HEK293T (cell line): ENCODE data around the gene TMC5.

Source experiments
- CTCF ChIA-PET: fragments of 350-600 bp; formaldehyde crosslinking; extraction: SDS; loops from one replicate; lab custom pipeline; 2021; ENCODE audit warnings: antibody characterized with exemption, inconsistent platforms; lab: Yijun Ruan, JAX
- POLR2A ChIA-PET: fragments of 350-600 bp; formaldehyde crosslinking; extraction: SDS; loops from one replicate; lab custom pipeline; 2020; ENCODE audit warnings: antibody characterized with exemption, inconsistent platforms; lab: Yijun Ruan, JAX
- DNase-seq: peaks from one replicate; pipeline ENCODE4 v3.0.0; 2012; ENCODE audit warnings: mixed read lengths; ENCODE audit errors: extremely low spot score
- ARNT ChIP-seq: fragments of 450-650 bp; IDR thresholded peaks from 2 replicates; pipeline ENCODE4 v1.6.1; 2017; ENCODE audit warnings: mild to moderate bottlenecking
- BHLHE40 ChIP-seq: fragments of 450-650 bp; IDR thresholded peaks from 2 replicates; pipeline ENCODE4 v1.6.1; 2016; ENCODE audit warnings: mild to moderate bottlenecking, moderate library complexity, borderline replicate concordance
- CTBP1 ChIP-seq: fragments of 450-650 bp; IDR thresholded peaks from 2 replicates; pipeline ENCODE4 v1.6.1; 2016; ENCODE audit warnings: borderline replicate concordance
- ELF4 ChIP-seq: fragments of 450-650 bp; IDR thresholded peaks from 2 replicates; pipeline ENCODE4 v1.6.1; 2017; ENCODE audit warnings: antibody characterized with exemption
- FOXA1 ChIP-seq: fragments of 450-650 bp; IDR thresholded peaks from 2 replicates; pipeline ENCODE4 v1.6.1; 2016; ENCODE audit warnings: mild to moderate bottlenecking
- FOXK2 ChIP-seq: fragments of 450-650 bp; IDR thresholded peaks from 2 replicates; pipeline ENCODE4 v1.6.1; 2016; ENCODE audit warnings: mild to moderate bottlenecking
- FOXM1 ChIP-seq: fragments of 450-650 bp; IDR thresholded peaks from 2 replicates; pipeline ENCODE4 v1.6.1; 2017; ENCODE audit warnings: mild to moderate bottlenecking, borderline replicate concordance
- HDGF ChIP-seq: fragments of 450-650 bp; IDR thresholded peaks from 2 replicates; pipeline ENCODE4 v1.6.1; 2017; ENCODE audit warnings: antibody characterized with exemption, borderline replicate concordance
- L3MBTL2 ChIP-seq: fragments of 450-650 bp; conservative IDR thresholded peaks from 2 replicates; pipeline ENCODE4 v1.6.1; 2016; ENCODE audit warnings: mild to moderate bottlenecking
- LEF1 ChIP-seq: fragments of 450-650 bp; IDR thresholded peaks from 2 replicates; pipeline ENCODE4 v1.6.1; 2017; ENCODE audit warnings: mild to moderate bottlenecking, borderline replicate concordance
- NFRKB ChIP-seq: fragments of 450-650 bp; IDR thresholded peaks from 2 replicates; pipeline ENCODE4 v1.6.1; 2016; ENCODE audit warnings: mild to moderate bottlenecking, moderate library complexity
- SP1 ChIP-seq: fragments of 450-650 bp; IDR thresholded peaks from 2 replicates; pipeline ENCODE4 v1.6.1; 2017
- SUZ12 ChIP-seq: fragments of 450-650 bp; IDR thresholded peaks from 2 replicates; pipeline ENCODE4 v1.6.1; 2016; ENCODE audit warnings: mild to moderate bottlenecking
- TARDBP ChIP-seq: fragments of 450-650 bp; IDR thresholded peaks from 2 replicates; pipeline ENCODE4 v1.6.1; 2016
- ZNF384 ChIP-seq: fragments of 450-650 bp; IDR thresholded peaks from 2 replicates; pipeline ENCODE4 v1.6.1; 2016
- TF ChIP-seq, protein P1 (sequence below): fragments of 450-650 bp; IDR thresholded peaks from 2 replicates; pipeline ENCODE4 v1.6.1; 2016

Gene TMC5

DNA sequence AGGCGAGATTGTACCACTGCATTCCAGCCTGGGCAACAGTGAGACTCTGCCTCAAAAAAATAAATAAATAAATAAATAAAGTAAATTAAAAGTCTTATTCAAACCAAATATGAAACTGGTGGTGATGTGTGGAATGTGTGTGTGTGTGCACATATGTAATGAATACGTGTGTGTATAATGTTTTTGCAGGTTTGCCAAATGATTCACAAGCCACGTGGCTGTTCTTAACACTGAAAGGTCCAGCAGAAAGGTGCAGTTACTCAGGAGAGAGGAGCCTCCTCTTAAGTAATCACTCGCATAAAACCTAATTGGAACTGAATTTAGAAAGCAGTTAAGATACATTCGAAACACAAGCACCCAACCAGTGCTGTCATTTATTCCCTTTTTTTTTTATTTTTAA is 81.3 kb downstream of the TMC5 start:
- CTCF ChIA-PET: no interaction called here
- POLR2A ChIA-PET: no interaction called here
- no peak for TF ChIP-seq CTBP1
- no peak for TF ChIP-seq NFRKB
- no peak for TF ChIP-seq L3MBTL2
- no peak for TF ChIP-seq HDGF
- TF ChIP-seq FOXA1: no peak
- no peak for TF ChIP-seq FOXM1
- TF ChIP-seq ELF4: no peak
- no peak for TF ChIP-seq ZNF384
- TF ChIP-seq SUZ12: no peak
- TF ChIP-seq TARDBP: no peak
- no peak for TF ChIP-seq LEF1
- no peak for TF ChIP-seq BHLHE40
- TF ChIP-seq FOXK2: no peak
- TF ChIP-seq, protein P1, sequence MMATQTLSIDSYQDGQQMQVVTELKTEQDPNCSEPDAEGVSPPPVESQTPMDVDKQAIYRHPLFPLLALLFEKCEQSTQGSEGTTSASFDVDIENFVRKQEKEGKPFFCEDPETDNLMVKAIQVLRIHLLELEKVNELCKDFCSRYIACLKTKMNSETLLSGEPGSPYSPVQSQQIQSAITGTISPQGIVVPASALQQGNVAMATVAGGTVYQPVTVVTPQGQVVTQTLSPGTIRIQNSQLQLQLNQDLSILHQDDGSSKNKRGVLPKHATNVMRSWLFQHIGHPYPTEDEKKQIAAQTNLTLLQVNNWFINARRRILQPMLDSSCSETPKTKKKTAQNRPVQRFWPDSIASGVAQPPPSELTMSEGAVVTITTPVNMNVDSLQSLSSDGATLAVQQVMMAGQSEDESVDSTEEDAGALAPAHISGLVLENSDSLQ: no peak
- no peak for TF ChIP-seq ARNT
- no peak for TF ChIP-seq SP1
- no peak for DNase-seq

DNA sequence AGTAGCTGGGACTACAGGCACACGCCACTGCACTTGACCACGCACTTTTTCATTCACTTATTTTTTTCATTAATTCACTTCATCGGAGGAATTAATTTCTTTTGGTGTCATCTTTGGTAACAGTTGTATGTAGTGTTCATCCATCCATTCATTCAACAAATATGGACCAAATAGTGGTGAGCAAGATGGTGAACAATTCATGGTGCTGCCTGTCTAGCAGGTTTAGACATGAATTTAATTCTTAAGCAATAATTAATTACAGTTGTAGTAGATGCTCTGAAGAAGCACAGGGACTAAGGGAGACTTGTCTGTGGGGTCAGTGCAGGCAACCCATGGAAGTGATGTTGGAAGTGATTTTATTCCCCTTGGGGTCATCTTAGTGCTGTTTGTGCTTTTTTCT is 81.8 kb downstream of the TMC5 start:
- ChIA-PET CTCF (no interaction called here), POLR2A (no interaction called here)
- no peak for DNase-seq
- no peak for TF ChIP-seq SUZ12
- no peak for TF ChIP-seq L3MBTL2
- TF ChIP-seq BHLHE40: no peak
- TF ChIP-seq FOXA1: no peak
- no peak for TF ChIP-seq ELF4
- no peak for TF ChIP-seq NFRKB
- TF ChIP-seq SP1: no peak
- no peak for TF ChIP-seq CTBP1
- no peak for TF ChIP-seq ARNT
- no peak for TF ChIP-seq TARDBP
- TF ChIP-seq FOXM1: no peak
- TF ChIP-seq, protein P1: no peak
- TF ChIP-seq HDGF: no peak
- TF ChIP-seq ZNF384: no peak
- TF ChIP-seq LEF1: no peak

DNA sequence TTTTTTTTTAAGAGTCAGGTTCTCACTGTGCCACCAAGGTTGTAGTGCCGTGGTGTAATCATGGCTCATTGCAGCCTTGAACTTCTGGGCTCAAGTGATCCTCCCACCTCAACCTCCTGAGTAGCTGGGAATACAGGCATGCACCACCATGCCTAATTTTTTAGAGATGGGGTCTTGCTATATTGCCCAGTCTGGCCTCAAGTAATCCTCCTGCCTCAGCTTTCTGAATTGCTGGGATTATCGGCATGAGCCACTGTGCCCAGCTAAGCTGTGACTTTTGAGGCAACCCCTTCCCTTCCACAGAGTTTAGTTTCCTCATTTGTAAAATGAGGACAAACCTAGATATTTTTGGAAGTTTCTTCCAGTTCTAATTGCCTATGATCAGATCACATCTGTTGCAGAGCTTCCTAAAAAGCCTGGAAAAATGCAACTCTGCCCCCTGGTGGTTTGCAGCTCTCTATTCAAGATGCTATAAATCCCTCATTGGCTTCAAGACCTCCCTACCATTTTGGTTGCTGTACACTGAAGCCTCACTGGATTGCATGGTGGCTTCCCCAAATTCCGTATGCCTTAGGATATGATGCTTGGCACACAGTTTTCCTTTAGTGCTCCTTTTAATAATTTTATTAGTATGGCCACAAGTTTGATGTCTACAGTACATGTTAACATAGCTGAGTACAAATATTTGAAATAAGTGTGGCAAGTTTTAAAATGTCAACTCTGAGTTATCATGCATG is 84.9 kb downstream of the TMC5 start:
- POLR2A ChIA-PET: no interaction called here
- peak; percentile 66 for DNase-seq
- CTCF ChIA-PET: interaction anchor here (0.5 to 1.8 kb wide), 6 partner anchors 10 to 368 kb away, joined by 3 to 21 read pairs (median 3); no protein-coding TSS in a partner anchor
- no peak for TF ChIP-seq NFRKB
- TF ChIP-seq SUZ12: no peak
- no peak for TF ChIP-seq LEF1
- no peak for TF ChIP-seq FOXM1
- TF ChIP-seq ARNT: no peak
- TF ChIP-seq TARDBP: no peak
- no peak for TF ChIP-seq HDGF
- no peak for TF ChIP-seq ZNF384
- TF ChIP-seq FOXK2: no peak
- TF ChIP-seq ELF4: no peak
- TF ChIP-seq SP1: no peak
- no peak for TF ChIP-seq CTBP1
- TF ChIP-seq BHLHE40: no peak
- TF ChIP-seq, protein P1: no peak
- TF ChIP-seq FOXA1: no peak
- TF ChIP-seq L3MBTL2: no peak

DNA sequence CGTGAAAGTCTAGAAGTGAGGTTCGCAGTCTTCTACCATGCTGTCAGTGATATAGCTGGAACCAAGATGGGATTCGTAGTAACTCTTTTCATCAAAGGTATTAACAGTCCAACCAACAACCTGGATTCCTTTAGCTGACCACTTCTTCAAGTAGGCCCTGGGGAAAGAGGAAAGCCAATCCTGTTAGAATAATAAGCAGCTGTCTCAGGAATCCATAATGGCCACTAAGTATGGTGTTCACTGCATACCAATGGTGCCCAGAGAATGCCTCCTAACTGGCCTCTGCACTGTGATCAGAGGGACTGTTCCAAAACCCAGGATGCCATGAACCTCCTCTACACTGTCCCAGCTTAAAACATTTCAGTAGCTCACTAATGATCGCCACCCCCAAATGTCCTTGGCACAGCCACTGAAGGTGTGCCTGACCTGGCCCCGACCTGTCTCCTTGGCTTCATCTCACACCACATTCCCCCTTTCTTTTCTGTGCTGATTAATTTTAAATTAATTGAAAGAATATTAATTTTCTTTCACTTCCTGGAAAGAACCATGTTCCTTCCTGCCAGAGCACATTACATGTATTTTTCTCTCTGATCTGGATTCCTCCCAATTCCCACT is 85.9 kb downstream of the TMC5 start:
- no peak for DNase-seq
- CTCF ChIA-PET: interaction anchor here (0.8 to 1.8 kb wide), 4 partner anchors 11 to 114 kb away, joined by 3 to 21 read pairs (median 6); no protein-coding TSS in a partner anchor
- TF ChIP-seq CTBP1 (no peak), TARDBP (no peak), ARNT (no peak), LEF1 (no peak), FOXK2 (no peak), ZNF384 (no peak)
- TF ChIP-seq, protein P1: no peak
- POLR2A ChIA-PET: no interaction called here

DNA sequence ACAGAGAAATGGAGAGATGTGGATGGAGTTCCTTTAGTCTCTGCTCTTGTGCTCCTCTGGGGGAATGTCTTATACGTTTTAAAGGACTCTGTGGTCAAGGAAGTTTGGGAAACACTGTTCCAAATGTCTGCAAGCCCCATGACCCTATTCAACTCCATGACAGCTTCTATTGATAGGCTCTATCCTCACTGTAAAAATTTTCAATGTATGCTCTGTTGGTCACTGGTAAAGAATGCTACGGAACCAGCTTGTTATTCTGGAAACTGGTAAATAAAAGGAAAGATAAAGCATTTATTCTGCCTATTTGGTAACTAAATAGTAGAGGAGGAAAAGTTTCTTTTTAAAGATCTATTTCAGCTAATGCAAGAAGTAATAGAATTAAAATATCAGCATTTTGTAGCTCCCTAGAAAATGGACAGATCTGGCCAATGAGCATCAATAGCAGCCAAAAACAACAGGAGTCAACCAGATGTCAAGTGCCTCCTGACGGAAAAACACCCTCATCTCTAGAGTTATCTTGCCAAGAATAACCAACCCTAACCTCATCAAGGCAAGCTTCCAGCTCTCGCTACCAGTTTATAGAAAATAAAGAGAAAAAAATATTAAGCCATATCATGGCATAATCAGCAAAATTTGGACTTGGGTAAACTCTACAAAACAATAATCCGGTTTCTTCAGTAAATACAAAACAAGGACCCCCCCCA is 88.1 kb downstream of the TMC5 start:
- no peak for DNase-seq
- TF ChIP-seq NFRKB: no peak
- no peak for TF ChIP-seq FOXM1
- TF ChIP-seq L3MBTL2: no peak
- TF ChIP-seq SP1: no peak
- TF ChIP-seq, protein P1: no peak
- no peak for TF ChIP-seq FOXK2
- no peak for TF ChIP-seq FOXA1
- TF ChIP-seq HDGF: no peak
- TF ChIP-seq TARDBP: no peak
- no peak for TF ChIP-seq ELF4
- TF ChIP-seq ARNT: no peak
- no peak for TF ChIP-seq BHLHE40
- TF ChIP-seq ZNF384: no peak
- TF ChIP-seq LEF1: no peak
- no peak for TF ChIP-seq CTBP1
- TF ChIP-seq SUZ12: no peak
- POLR2A ChIA-PET: no interaction called here
- CTCF ChIA-PET: interaction anchor here (0.6 to 1.2 kb wide), 2 partner anchors 105 to 117 kb away, joined by 3 to 4 read pairs; no protein-coding TSS in a partner anchor
